HG02943 (cell line): ENCODE results near the gene SMIM9.

Source experiments
- ATAC-seq: cut with Tn5 transposase; IDR thresholded peaks from one replicate; pipeline ENCODE4 v1.9.1; 2021; ENCODE audit warnings: mild to moderate bottlenecking, low read depth, moderate library complexity; ENCODE audit not compliant: unreplicated experiment

Gene SMIM9

GRCh38 chrX:154784149-154784995 lies 50.1 kb downstream of the SMIM9 start:
- ATAC-seq: no peak

- ATAC-seq: no peak
Measured at GRCh38 chrX:154780968-154781367, 53.5 kb downstream of the SMIM9 start.

- ATAC-seq: no peak
Measured at GRCh38 chrX:154779261-154779660, 55.2 kb downstream of the SMIM9 start.

GRCh38 chrX:154776753-154777152 lies 57.7 kb downstream of the SMIM9 start:
- no peak for ATAC-seq

GRCh38 chrX:154775419-154776349 lies 58.8 kb downstream of the SMIM9 start:
- no peak for ATAC-seq

GRCh38 chrX:154774622-154775021 lies 59.8 kb downstream of the SMIM9 start:
- no peak for ATAC-seq
